Measurements from ENCODE around the gene CMPK1.

Gene CMPK1

DNA sequence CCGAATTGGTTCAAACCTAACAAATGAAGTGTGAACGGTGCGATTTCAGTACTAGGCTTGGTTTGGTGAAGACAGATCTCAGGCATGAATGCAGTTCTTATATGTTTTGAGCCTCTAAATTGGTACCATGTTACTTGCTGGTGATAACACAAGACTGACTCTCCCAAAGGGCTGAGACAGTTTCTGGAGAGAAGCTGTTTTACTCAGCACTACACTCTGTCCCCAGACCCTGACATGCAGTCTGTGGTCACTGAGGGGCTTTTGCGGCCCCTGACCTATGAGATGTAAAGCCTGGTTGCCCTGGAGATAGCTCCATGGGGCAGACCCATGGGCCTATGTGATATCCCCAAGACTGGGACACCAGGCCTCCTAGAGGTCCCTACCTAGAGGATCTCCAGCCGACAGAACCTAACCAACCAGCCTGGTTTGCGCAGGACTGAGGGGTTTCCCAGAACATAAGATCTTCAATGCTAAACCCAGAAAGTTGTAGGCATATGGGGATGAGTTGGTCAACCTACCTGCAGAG lies 63.1 kb downstream of the CMPK1 start:
- no peak for DNase-seq

DNA sequence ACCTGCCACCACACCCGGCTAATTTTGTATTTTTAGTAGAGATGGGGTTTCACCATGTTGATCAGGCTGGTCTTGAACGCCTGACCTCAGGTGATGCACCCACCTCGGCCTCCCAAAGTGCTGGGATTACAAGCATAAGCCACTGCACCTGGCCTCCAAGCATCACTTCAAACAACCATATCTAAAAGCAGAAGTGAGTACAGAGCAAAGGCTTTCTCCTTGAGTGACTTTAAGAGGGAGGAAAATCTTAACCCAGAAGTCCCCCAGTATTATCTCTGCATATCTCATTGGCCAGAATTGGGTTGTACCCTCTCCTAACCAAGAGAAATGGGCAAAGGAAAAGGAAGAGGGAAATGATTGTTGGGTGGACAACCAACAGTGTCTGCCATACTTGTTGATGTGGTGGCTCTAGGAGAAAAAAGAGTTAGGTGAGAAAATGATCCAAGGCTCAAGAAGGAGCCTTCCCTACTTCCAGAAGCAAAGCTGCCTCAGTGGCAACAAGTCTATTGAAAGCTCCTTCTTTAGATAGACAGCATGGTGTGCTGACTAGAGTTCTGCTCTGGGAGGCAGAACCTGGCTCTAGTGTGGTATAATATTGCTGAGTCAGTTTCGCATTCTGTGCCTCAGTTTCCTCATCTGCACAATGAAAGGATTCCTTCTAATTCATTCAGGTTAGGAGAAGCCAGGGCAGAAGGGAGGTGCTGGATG lies 65.7 kb downstream of the CMPK1 start:
- DNase-seq: no peak

DNA sequence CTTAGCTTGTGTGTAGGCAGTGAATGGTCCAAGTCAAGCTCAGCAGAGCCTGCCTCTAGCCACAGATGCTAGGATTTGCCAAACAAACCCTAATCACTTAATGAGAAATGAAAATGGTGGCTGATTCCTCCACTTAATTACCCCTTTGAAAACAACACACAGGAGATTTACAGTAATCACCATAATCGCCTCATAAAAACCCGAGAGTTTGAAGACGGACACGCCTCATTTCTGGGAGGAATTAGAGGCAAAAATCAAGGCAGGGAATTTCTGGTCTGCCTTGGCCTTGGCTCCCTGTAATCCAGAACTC lies 66.2 kb downstream of the CMPK1 start:
- DNase-seq: no peak

GRCh38 chr1:47401761-47402160 lies 68.2 kb downstream of the CMPK1 start:
- DNase-seq: no peak

- DNase-seq: no peak
These were observed 69.0 kb downstream of the CMPK1 start for GRCh38 chr1:47402591-47402990.

GRCh38 chr1:47403321-47403910 lies 69.8 kb downstream of the CMPK1 start:
- no peak for DNase-seq

- DNase-seq: no peak
These were observed 72.1 kb downstream of the CMPK1 start for GRCh38 chr1:47405697-47406096.

DNA sequence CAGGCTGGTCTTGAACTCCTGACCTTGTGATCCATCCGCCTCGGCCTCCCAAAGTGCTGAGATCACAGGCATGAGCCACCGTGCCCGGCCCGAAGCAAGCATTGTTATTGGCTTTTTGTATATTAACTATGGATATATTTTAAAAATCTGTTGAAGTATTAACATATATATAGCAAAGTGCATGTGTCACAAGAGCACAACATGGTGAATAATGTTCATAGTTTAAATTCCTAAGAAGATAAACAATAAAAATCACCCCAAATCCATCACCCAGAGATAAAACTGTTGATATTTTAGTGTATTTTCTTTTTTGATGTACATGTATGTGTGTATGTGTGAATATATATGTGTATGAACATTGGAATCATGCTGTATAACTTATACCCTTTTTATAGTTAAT lies 73.4 kb downstream of the CMPK1 start:
- DNase-seq: no peak

- DNase-seq: no peak
These were observed 73.9 kb downstream of the CMPK1 start for GRCh38 chr1:47407481-47407880.

- no peak for DNase-seq
These were observed 75.9 kb downstream of the CMPK1 start for GRCh38 chr1:47409311-47410067.

DNA sequence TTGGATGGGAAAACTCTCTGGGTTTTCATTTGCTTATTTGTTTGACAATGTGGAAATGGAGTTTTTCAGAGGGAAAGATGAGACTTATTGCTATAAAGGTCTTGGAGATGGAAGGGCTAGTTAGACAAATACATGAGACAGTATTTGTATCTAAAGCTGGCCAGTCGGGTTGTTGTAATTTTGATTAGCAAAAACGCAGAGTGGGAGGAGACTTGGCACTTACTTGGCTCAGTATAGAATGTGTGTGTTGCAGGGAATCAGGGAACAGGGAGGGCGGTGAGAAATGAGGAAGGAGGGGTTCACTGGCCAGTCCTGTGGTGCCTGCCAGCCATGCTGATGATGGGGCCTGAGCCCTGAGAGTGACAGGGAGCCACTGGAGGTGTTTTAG lies 76.5 kb downstream of the CMPK1 start:
- DNase-seq: no peak

GRCh38 chr1:47411436-47411835 lies 77.8 kb downstream of the CMPK1 start:
- no peak for DNase-seq

DNA sequence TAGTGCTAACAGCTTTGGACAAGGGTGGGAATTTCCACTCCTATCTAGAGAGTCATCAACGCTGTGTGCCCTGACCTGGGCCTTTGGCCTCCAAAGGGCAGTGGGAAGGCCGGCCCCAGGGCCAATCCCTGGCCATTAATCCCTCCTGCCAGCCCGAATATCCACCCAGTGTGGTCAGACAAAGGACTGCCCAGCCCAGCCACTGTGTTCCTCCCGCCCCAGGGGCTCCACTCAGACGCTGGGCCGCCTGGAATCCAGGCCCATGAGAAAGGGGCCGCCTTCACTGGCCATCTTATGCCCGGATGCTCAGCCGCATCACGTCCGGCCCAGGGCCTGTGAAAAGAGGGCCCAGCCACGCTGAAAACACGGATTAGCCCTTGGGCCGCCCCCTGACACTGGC lies 78.8 kb downstream of the CMPK1 start:
- no peak for DNase-seq

- DNase-seq: no peak
These were observed 82.2 kb downstream of the CMPK1 start, which contains the start of gene FOXE3 for GRCh38 chr1:47415728-47416318. TSS of gene FOXE3 (plus strand) at chr1:47416285. CDS start at chr1:47416316, 31 bp downstream.

DNA sequence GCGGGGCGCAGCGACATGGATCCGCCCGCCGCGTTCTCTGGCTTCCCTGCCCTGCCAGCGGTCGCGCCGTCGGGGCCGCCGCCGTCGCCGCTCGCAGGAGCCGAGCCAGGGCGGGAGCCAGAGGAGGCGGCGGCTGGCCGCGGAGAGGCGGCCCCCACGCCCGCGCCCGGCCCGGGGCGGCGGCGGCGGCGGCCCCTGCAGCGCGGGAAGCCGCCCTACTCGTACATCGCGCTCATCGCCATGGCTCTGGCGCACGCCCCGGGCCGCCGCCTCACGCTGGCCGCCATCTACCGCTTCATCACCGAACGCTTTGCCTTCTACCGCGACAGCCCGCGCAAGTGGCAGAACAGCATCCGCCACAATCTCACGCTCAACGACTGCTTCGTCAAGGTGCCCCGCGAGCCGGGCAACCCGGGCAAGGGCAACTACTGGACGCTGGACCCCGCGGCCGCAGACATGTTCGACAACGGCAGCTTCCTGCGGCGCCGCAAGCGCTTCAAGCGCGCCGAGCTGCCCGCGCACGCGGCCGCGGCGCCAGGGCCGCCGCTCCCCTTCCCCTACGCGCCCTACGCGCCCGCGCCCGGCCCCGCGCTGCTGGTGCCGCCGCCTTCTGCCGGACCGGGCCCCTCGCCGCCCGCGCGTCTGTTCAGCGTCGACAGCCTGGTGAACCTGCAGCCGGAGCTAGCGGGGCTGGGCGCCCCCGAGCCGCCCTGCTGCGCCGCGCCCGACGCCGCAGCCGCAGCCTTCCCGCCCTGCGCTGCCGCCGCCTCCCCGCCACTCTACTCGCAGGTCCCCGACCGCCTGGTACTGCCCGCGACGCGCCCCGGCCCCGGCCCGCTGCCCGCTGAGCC lies 83.0 kb downstream of the CMPK1 start:
- DNase-seq: no peak

DNA sequence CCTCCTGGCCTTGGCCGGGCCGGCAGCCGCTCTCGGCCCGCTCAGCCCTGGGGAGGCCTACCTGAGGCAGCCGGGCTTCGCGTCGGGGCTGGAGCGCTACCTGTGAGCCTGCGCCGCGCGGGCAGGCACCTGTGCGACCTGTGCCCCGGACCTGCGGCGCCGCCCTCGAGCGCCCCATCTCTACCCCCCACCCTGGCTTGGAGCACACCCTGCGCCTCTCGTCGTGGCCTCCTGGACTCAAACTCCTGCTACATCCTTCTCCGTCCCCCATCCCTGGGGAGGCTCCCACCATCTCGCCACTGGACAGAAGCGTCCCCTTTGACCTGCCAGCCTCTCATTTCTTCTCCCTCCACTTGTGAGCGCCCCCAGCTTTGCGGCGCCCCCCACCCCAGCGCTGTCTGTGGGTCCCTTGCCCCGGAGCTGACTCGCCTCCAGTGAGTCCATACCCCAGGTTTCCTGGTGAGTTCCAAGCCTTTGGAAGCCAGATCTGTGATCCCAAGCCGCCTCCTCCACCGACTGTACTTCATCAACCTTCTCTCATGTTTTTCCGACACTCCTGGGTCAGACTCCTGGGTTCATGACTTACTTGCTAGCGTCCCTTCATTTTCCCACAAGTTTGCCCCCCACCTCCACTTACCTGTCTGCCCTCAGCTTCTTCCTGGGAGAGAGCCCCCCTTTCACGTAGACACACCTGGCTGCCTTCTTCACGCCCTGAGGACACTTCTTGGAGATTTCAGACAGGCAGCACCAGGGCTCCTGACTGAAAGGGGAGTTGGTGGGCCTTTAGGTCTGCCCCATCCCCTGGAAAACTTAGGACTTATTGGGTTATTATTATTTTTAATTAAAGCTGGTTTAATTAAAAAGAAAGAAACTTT lies 83.8 kb downstream of the CMPK1 start:
- no peak for DNase-seq

GRCh38 chr1:47418122-47418521 lies 84.5 kb downstream of the CMPK1 start:
- no peak for DNase-seq

DNA sequence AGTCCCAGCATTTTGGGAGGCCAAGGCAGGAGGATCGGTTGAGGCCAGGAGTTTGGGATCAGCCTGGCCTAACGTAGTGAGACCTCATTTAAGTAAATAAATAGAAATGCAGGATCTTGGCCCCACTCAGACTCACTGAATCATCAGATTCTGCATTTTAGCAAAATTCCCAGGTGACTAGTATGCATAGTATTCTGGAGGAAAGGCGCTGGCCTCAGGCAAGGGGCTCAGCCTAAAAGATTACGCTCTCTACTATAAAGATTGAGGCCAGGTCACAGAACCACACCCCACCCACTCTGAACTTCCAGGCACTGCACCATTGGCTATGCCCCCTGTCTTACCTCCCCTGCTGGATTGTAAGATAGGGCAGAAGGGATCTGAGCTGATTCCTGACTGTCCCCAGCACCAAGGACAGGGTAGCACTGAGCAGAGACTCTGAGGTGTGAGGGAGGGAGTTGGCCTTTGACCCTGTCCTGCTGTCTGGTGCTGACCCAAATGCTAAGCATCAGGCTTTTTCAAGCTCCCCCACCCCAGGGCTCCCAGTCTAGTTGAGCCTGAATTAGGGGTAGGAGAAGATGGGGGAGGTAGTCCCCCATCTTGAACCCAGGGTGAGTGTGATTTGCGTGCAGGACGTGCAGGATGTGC lies 85.2 kb downstream of the CMPK1 start:
- DNase-seq: no peak

DNA sequence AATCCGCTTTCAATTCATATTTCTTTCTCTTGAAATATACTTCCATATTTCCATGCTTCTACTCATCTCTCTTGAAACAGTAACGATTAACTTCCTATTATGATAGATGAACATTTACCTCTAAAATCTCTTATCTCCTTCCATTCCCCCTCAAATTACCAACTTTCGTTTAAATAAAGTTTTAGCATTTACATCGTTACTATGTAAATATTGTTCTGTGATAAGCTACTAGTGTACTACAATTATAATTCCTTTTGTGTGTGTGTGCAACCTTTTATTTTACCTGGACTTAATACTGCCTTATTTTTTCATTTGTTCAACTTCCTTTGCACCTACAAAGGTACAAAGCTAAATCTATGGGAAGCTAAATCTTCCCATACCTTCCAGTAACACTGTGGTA lies 87.0 kb downstream of the CMPK1 start:
- no peak for DNase-seq

GRCh38 chr1:47423872-47424271 lies 90.3 kb downstream of the CMPK1 start:
- DNase-seq: no peak

- no peak for DNase-seq
These were observed 90.9 kb downstream of the CMPK1 start for GRCh38 chr1:47424336-47424982.
